Right ventricle myocardium superior (tissue), 1 donor: Measurements from ENCODE around the gene CD80. TPM values are rescaled to one million over a fixed set of nuclear protein-coding genes. Genes with fewer than 3 reads are reported as not detected.
"Not testable (repeated sequence)": the region's sequence is repeated elsewhere in the genome, so short reads cannot be mapped to it uniquely, and the experiment has no call there.

Experiments used
- ATAC-seq: fragments of 200-7000 bp; cut with Tn5 transposase; one replicate; pipeline ENCODE4 v1.9.1; 2020; ENCODE audit warnings: mild to moderate bottlenecking; ENCODE audit not compliant: poor library complexity
- DNase-seq: peaks from one replicate; pipeline ENCODE4 v3.0.0-alpha.2; 2020
- intact Hi-C: fragments of 100-400 bp; cut with DNase I; formaldehyde crosslinking; loops from one replicate; pipeline ENCODE4 v1.11.2; 2022
- total RNA-seq: library from RNA; stranded (reverse); fragmentation: NEBNext Ultra II Directional; extraction: Animal tissue kit (Norgen Biotek cat#: 25700); gene quantifications from one replicate; pipeline ENCODE4 v1.2.1, GENCODE V29; 2021
- donor health status: DM: no; HTN: yes; CAD: no; lungs with severe emphysema.

CD80 gene
- total RNA-seq, 1 donor from 2014 or later = not detected

GRCh38 chr3:119586733-119587172 is 27.3 kb upstream of the CD80 start:
- DNase-seq (no peak), ATAC-seq (no peak)
- intact Hi-C loops = no loop called here

- DNase-seq (no peak), ATAC-seq (no peak)
- intact Hi-C loops = no loop called here
Observed at GRCh38 chr3:119585856-119586570, 26.6 kb upstream of the CD80 start.

GRCh38 chr3:119585208-119585607 is 25.8 kb upstream of the CD80 start:
- intact Hi-C loops = no loop called here
- DNase-seq = no peak

GRCh38 chr3:119582178-119582577 is 22.8 kb upstream of the CD80 start:
- intact Hi-C loops = no loop called here
- DNase-seq = no peak
- no peak for ATAC-seq

More at GRCh38 chr3:119585208-119585607, 25.8 kb upstream of the CD80 start:
- no peak for ATAC-seq

GRCh38 chr3:119580067-119580760 is 20.8 kb upstream of the CD80 start:
- intact Hi-C loops = no loop called here
- peak; percentile 60 for DNase-seq
- peak; percentile 70 for ATAC-seq

- DNase-seq = peak; percentile 91
- intact Hi-C loops = no loop called here
- ATAC-seq = peak; percentile 96
Observed at GRCh38 chr3:119579366-119580066, 20.1 kb upstream of the CD80 start, which contains the start of gene ADPRH. Gene ADPRH (plus strand): TSS chr3:119579492. CDS start chr3:119582170, 2,678 bp downstream.

GRCh38 chr3:119575507-119575906 is 16.1 kb upstream of the CD80 start:
- intact Hi-C loops = no loop called here
- ATAC-seq = no peak
- no peak for DNase-seq

- peak; percentile 31 for ATAC-seq
- intact Hi-C loops = no loop called here
- DNase-seq = no peak
Observed at GRCh38 chr3:119571688-119572087, 12.3 kb upstream of the CD80 start.

- ATAC-seq (peak; percentile 36), DNase-seq (no peak)
- intact Hi-C loops = no loop called here
Observed at GRCh38 chr3:119571230-119571629, 11.8 kb upstream of the CD80 start.

- intact Hi-C loops = no loop called here
- peak; percentile 55 for ATAC-seq
- no peak for DNase-seq
Observed at GRCh38 chr3:119570229-119570628, 10.8 kb upstream of the CD80 start.

- DNase-seq (no peak), ATAC-seq (no peak)
- intact Hi-C loops = no loop called here
Observed at GRCh38 chr3:119569156-119569555, 9.7 kb upstream of the CD80 start.

- intact Hi-C loops, DNase-seq, ATAC-seq: not testable (repeated sequence)
Observed at GRCh38 chr3:119563334-119563733, 3.9 kb upstream of the CD80 start.

GRCh38 chr3:119562307-119562961 is 3.0 kb upstream of the CD80 start:
- DNase-seq (no peak), ATAC-seq (peak; percentile 59)
- intact Hi-C loops = no loop called here

- intact Hi-C loops = no loop called here
- DNase-seq (no peak), ATAC-seq (no peak)
Observed at GRCh38 chr3:119560160-119560559, 746 bp upstream of the CD80 start.

- intact Hi-C loops = no loop called here
Observed at GRCh38 chr3:119558626-119559317, 642 bp downstream of the CD80 start.

GRCh38 chr3:119557877-119558269 is 1.5 kb downstream of the CD80 start:
- DNase-seq (no peak), ATAC-seq (no peak)
- intact Hi-C loops = no loop called here

More at GRCh38 chr3:119558626-119559317, 642 bp downstream of the CD80 start:
- DNase-seq (no peak), ATAC-seq (no peak)

GRCh38 chr3:119557192-119557876 is 2.1 kb downstream of the CD80 start:
- ATAC-seq = no peak
- DNase-seq = no peak
- intact Hi-C loops = no loop called here

- intact Hi-C loops = no loop called here
- ATAC-seq (no peak), DNase-seq (no peak)
Observed at GRCh38 chr3:119555929-119556328, 3.5 kb downstream of the CD80 start.
